ENCODE measurements around the gene ZNF22. TPM values are rescaled to one million over a fixed set of nuclear protein-coding genes. Genes with fewer than 3 reads are reported as not detected.

ZNF22 gene
- total RNA-seq, 1 experiment from 2014 or later = 36.9 TPM

DNA sequence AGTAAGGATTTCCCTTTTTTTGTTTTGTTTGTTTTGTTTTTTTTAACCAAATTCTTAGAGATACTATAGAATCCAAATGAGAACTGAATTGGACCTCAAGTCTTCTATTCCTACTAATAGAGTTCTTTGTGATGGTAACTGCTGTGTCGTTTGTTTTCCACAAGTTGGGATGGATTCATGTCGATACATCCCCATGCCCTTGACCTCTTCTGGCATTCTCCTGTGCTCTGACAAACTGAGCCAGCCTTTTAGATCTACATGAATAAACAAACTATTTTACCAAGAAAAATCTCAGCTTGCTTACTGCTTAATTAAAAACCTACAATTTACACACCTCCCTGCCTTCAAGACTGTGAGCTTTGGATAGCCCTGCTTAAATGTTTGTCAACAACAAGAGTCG is 3.9 kb downstream of the ZNF22 start:
- no peak overlapping the region for H3K56ac ChIP-seq (ENCODE audit: insufficient read length, low read depth, low read length)
- no peak overlapping the region for H4K8ac ChIP-seq (replicated peaks; ENCODE audit: insufficient read length, low read depth, low read length)
- no peaks in the 10 kb centered on the region for H4K20me1 ChIP-seq (ENCODE audit: control insufficient read depth, insufficient read depth, insufficient read length)
- no peaks in the 10 kb centered on the region; the same call in 1 of the 2 replicates for H3K79me2 ChIP-seq (ENCODE audit: insufficient read depth, low read length)
- H2BK15ac ChIP-seq (ENCODE audit: low read depth, low read length) = no peak overlapping the region
- no peak overlapping the region for H3T11ph ChIP-seq (ENCODE audit: low read length)
- H2BK12ac ChIP-seq (ENCODE audit: insufficient read length, low read depth, low read length) = no peak overlapping the region
- no peak overlapping the region for H3K4ac ChIP-seq (ENCODE audit: low read depth, low read length)
- no peak overlapping the region for H3K9ac ChIP-seq (ENCODE audit: extremely low read depth, insufficient read length, low read length)
- no peak overlapping the region for H3K14ac ChIP-seq (ENCODE audit: insufficient read depth, low read length)
- H3K4me3 Mint-ChIP-seq = no peak overlapping the region
- no peak overlapping the region for H2AK5ac ChIP-seq (ENCODE audit: insufficient read length, low read length)
- H4K5ac ChIP-seq (ENCODE audit: insufficient read length, low read depth, low read length) = no peak overlapping the region
- peaks cover 12 to 27% of the 10 kb centered on the region in 2 experiments; a peak in 4 of 5 replicates for H3K9me3 Mint-ChIP-seq
- H3K4me2 ChIP-seq (ENCODE audit: insufficient read depth, insufficient read length, low read length) = no peak overlapping the region
- H3K23me2 ChIP-seq (ENCODE audit: insufficient read length, low read depth, low read length, poor library complexity, severe bottlenecking) = peaks cover 5% of the 10 kb centered on the region
- H3K36me3 Mint-ChIP-seq (ENCODE audit: insufficient read depth in 1 of 3, low read depth in 3 of 3) = peaks cover 28 to 42% (median 29%) of the 10 kb centered on the region in 3 experiments
- H4K91ac ChIP-seq (ENCODE audit: insufficient read length, low read depth, low read length) = no peak overlapping the region
- H3K4me1 Mint-ChIP-seq = peaks cover 17 to 20% of the 10 kb centered on the region in 2 experiments
- no peak for DNase-seq
- no peak overlapping the region for H2AFZ ChIP-seq (ENCODE audit: low read length)
- no peak overlapping the region for H3K23ac ChIP-seq (ENCODE audit: insufficient read length, low read depth, low read length)
- H2BK5ac ChIP-seq (ENCODE audit: insufficient read length, low read length) = no peak overlapping the region
- TF ChIP-seq, protein P1, sequence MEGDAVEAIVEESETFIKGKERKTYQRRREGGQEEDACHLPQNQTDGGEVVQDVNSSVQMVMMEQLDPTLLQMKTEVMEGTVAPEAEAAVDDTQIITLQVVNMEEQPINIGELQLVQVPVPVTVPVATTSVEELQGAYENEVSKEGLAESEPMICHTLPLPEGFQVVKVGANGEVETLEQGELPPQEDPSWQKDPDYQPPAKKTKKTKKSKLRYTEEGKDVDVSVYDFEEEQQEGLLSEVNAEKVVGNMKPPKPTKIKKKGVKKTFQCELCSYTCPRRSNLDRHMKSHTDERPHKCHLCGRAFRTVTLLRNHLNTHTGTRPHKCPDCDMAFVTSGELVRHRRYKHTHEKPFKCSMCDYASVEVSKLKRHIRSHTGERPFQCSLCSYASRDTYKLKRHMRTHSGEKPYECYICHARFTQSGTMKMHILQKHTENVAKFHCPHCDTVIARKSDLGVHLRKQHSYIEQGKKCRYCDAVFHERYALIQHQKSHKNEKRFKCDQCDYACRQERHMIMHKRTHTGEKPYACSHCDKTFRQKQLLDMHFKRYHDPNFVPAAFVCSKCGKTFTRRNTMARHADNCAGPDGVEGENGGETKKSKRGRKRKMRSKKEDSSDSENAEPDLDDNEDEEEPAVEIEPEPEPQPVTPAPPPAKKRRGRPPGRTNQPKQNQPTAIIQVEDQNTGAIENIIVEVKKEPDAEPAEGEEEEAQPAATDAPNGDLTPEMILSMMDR (conservative IDR thresholded peaks at IDR 0.05) = no peak
- H2BK20ac ChIP-seq (ENCODE audit: low read depth, low read length, poor library complexity, severe bottlenecking) = no peak overlapping the region
- H3K18ac ChIP-seq (ENCODE audit: insufficient read length, low read depth, low read length) = no peak overlapping the region
- H3K27ac Mint-ChIP-seq = no peak overlapping the region
- H3K27me3 Mint-ChIP-seq (ENCODE audit: low read depth) = peaks cover 7% of the 10 kb centered on the region
- H3K4me1 ChIP-seq (ENCODE audit: insufficient read depth, low read length) = no peaks in the 10 kb centered on the region; the same call in 1 of the 2 replicates
- H3K79me1 ChIP-seq (ENCODE audit: insufficient read depth, low read depth, low read length, poor library complexity, severe bottlenecking) = peaks cover 2% of the 10 kb centered on the region
- H3K27me3 ChIP-seq (ENCODE audit: insufficient read depth, low read length) = no peaks in the 10 kb centered on the region
- WGBS (ENCODE audit: extremely low coverage, insufficient read length, low lambda C conversion rate) = no CpG with 5 or more reads among the region's 3 CpGs
- H3K9me3 ChIP-seq (ENCODE audit: control insufficient read depth, low read depth, low read length) = no peaks in the 10 kb centered on the region
- H2BK120ac ChIP-seq (ENCODE audit: low read depth, low read length, poor library complexity, severe bottlenecking) = no peak overlapping the region
- no peak overlapping the region for H3K27ac ChIP-seq (ENCODE audit: insufficient read length, low read depth, low read length)

Data from H9 (cell line).